Heart right ventricle (tissue), 16 donors: ENCODE measurements around the gene FAM180B. TPM values are rescaled to one million over a fixed set of nuclear protein-coding genes. Genes with fewer than 3 reads are reported as not detected.

Experiments
- ATAC-seq, 8 donors: fragments of 200-7000 bp; cut with Tn5 transposase; one replicate each; pipeline ENCODE4 v1.9.1; 2020; ENCODE audit warnings: mild to moderate bottlenecking in 8 of 8, moderate library complexity in 8 of 8, moderate number of reproducible peaks in 1 of 8
- DNase-seq, 2 donors: peaks; one replicate each; pipeline ENCODE4 v3.0.0-alpha.2; 2020
- H3K27ac ChIP-seq, 10 donors: fragments of 200-600 bp; sonication (generic) in 2 of 10; one replicate each; pipeline versions ENCODE4 v1.5.0 to v1.8.0; 2020 to 2022; ENCODE audit warnings: mild to moderate bottlenecking in 3 of 10
- H3K27me3 ChIP-seq, 7 donors: fragments of 200-600 bp; one replicate each; pipeline ENCODE4 v1.8.0; 2021 to 2022; ENCODE audit warnings: mild to moderate bottlenecking in 2 of 7
- H3K36me3 ChIP-seq, 9 donors: fragments of 200-600 bp; sonication (generic) in 1 of 9; one replicate each; pipeline versions ENCODE4 v1.5.0 to v1.8.0; 2020 to 2022; ENCODE audit warnings: mild to moderate bottlenecking in 2 of 9
- H3K4me1 ChIP-seq, 9 donors: fragments of 200-600 bp; sonication (generic) in 1 of 9; one replicate each; pipeline versions ENCODE4 v1.5.0 to v1.8.0; 2020 to 2022; ENCODE audit warnings: mild to moderate bottlenecking in 4 of 9
- H3K4me3 ChIP-seq, 10 donors: fragments of 200-600 bp; sonication (generic) in 2 of 10; one replicate each; pipeline versions ENCODE4 v1.5.0 to v1.8.0; 2020 to 2022; ENCODE audit warnings: mild to moderate bottlenecking in 7 of 10, moderate library complexity in 2 of 10
- H3K9me3 ChIP-seq, 11 donors: fragments of 200-600 bp in 10 of 11; sonication (generic) in 2 of 11; one replicate each; pipeline versions ENCODE4 v1.5.0 to v1.8.0; 2013 to 2022; ENCODE audit warnings: mild to moderate bottlenecking in 2 of 11, control low read depth in 1 of 11, moderate library complexity in 1 of 11
- CTCF ChIP-seq, 9 donors: fragments of 200-600 bp; sonication (generic) in 2 of 9; IDR thresholded peaks; one replicate each; pipeline versions ENCODE4 v1.5.0 to v1.8.0; 2021 to 2022; ENCODE audit warnings: antibody characterized with exemption in 9 of 9, mild to moderate bottlenecking in 5 of 9, moderate library complexity in 1 of 9
- WGBS, 2 donors: extraction: QIAGEN DNeasy Blood & Tissue Kit; methylation state at CpG; one replicate each; pipeline ENCODE4 v1.1.7; 2013; ENCODE audit warnings: inconsistent platforms in 1 of 2; 5-methylcytosine and 5-hydroxymethylcytosine counted together
- intact Hi-C, 10 donors: fragments of 100-400 bp; cut with DNase I; formaldehyde crosslinking; loops; one replicate each; pipeline versions ENCODE4 v1.11.1 to v1.14.2; 2022
- polyA plus RNA-seq, 2 donors: library from polyadenylated mRNA; stranded (reverse); fragments of 200-250 nt; gene quantifications; one replicate each; pipeline ENCODE4 v1.2.3, GENCODE V29; 2013
- total RNA-seq, 10 donors: library from RNA; stranded (reverse); fragmentation: NEBNext Ultra II Directional in 3 of 10; extraction: Animal tissue kit (Norgen Biotek cat#: 25700) in 3 of 10; gene quantifications; one replicate each; pipeline versions ENCODE4 v1.2.1 to v1.2.4, GENCODE V29; 2021 to 2023
- donor health status: Arrhythmogenic right ventricular cardiomyopathy.
- donor health status: ischemic (EF 13 %, LVEDD 7.1; RV severe dilation, severe dysfunction).
- donor health status: healthy with polysubstance abuse.
- donor health status: DM: no; HTN: yes; CAD: no.
- donor health status: DM: no; HTN: no; CAD: no.
- donor health status: ischemic (EF 25% LVEDD 6.9; RV normal size, moderate dysfunction).
- donor health status: ischemic (EF 25% LVEDD 5.7; RV mildly dilated, moderate dysfunction).
- donor health status: healthy.
- donor health status: DM: yes; HTN: yes; CAD: no.
- donor health status: Ischemic cardiomyopathy.
- donor health status: ischemic (EF 35%, LVEDD 5.7; RV mildly dilated, moderate dysfunction).
- donor health status: nonischemic (EF 11% LVEDD 7.7; RV severe dilation, severe dysfunction).
- donor health status: DM: yes; HTN: yes; CAD: no.
- donor health status: PGD.
- donor health status: ischemic (EF 29% LVEDD 5.4; RV normal size, mild dysfunction).
- donor health status: nonischemic (EF 23%, LVEDD 6.1; RV moderate dilation, normal function).

The FAM180B gene
- total and polyA plus RNA-seq, 12 donors = 0.07 to 1.0 (median 0.23) TPM; not detected in 6

GRCh38 chr11:47577460-47578041 is 8.9 kb upstream of the FAM180B start:
- 77 to 79% methylated on average over 13 of the region's 13 CpGs for WGBS, 2 donors
- DNase-seq (no peak), ATAC-seq (no peak)
- intact Hi-C loops = no loop called here
- no peak for TF ChIP-seq CTCF (IDR thresholded peaks at IDR 0.05)
- no peaks in the 10 kb centered on the region for H3K27me3 ChIP-seq
- peak overlapping the region in 4 of 10 donors; percentile 86 to 96 (median 92) for H3K27ac ChIP-seq
- peak overlapping the region in 7 of 10 donors; percentile 74 to 97 (median 88) for H3K4me3 ChIP-seq
- H3K36me3 ChIP-seq = peaks cover 0 to 76% (median 38%) of the 10 kb centered on the region in 9 donors
- H3K4me1 ChIP-seq = peaks cover 13 to 54% (median 33%) of the 10 kb centered on the region in 9 donors
- no peaks in the 10 kb centered on the region for H3K9me3 ChIP-seq

- H3K27me3 ChIP-seq = no peaks in the 10 kb centered on the region
- intact Hi-C loops = no loop called here
- 0 to 1% methylated on average over 70 to 72 of the region's 72 CpGs for WGBS, 2 donors
- peak within 1 kb of the TSS; percentile 71 to 96 (median 91) for H3K27ac ChIP-seq
- peak; percentile 85 to 87 for DNase-seq
- peak; percentile 94 to 97 (median 96) for ATAC-seq
- peaks cover 0 to 76% (median 41%) of the 10 kb centered on the region in 9 donors for H3K36me3 ChIP-seq
- H3K9me3 ChIP-seq = no peaks in the 10 kb centered on the region
- H3K4me1 ChIP-seq = peaks cover 6 to 41% (median 26%) of the 10 kb centered on the region in 9 donors
- peak within 1 kb of the TSS; percentile 74 to 97 (median 88) for H3K4me3 ChIP-seq
- TF ChIP-seq CTCF (IDR thresholded peaks at IDR 0.05) = no peak
Observed at GRCh38 chr11:47578524-47579494, 7.7 kb upstream of the FAM180B start, which contains the start of the genes KBTBD4 and NDUFS3. Gene KBTBD4, minus strand, starts transcription at chr11:47578970. Its CDS starts 19 bp downstream, at chr11:47578951. Gene NDUFS3, plus strand, starts transcription at chr11:47579074. Its CDS starts 18 bp downstream, at chr11:47579092.

GRCh38 chr11:47583844-47584243 is 2.6 kb upstream of the FAM180B start:
- TF ChIP-seq CTCF (IDR thresholded peaks at IDR 0.05) = no peak
- peaks cover 0 to 35% (median 23%) of the 10 kb centered on the region in 9 donors for H3K4me1 ChIP-seq
- peaks cover 0 to under 1% (median 0%) of the 10 kb centered on the region in 7 donors for H3K27me3 ChIP-seq
- H3K36me3 ChIP-seq = peaks cover 0 to 54% (median 47%) of the 10 kb centered on the region in 9 donors
- H3K27ac ChIP-seq = no peak overlapping the region
- ATAC-seq (no peak), DNase-seq (no peak)
- WGBS, 2 donors = 90 to 93% methylated on average over 5 of the region's 5 CpGs
- intact Hi-C loops = loop anchor here in 1 of 10 donors (10.0 kb wide), 1 partner anchor 751 kb away; no protein-coding TSS in a partner anchor
- no peak overlapping the region for H3K4me3 ChIP-seq
- no peaks in the 10 kb centered on the region for H3K9me3 ChIP-seq
